Measurements from ENCODE around the gene RNF217.

The RNF217 gene

DNA sequence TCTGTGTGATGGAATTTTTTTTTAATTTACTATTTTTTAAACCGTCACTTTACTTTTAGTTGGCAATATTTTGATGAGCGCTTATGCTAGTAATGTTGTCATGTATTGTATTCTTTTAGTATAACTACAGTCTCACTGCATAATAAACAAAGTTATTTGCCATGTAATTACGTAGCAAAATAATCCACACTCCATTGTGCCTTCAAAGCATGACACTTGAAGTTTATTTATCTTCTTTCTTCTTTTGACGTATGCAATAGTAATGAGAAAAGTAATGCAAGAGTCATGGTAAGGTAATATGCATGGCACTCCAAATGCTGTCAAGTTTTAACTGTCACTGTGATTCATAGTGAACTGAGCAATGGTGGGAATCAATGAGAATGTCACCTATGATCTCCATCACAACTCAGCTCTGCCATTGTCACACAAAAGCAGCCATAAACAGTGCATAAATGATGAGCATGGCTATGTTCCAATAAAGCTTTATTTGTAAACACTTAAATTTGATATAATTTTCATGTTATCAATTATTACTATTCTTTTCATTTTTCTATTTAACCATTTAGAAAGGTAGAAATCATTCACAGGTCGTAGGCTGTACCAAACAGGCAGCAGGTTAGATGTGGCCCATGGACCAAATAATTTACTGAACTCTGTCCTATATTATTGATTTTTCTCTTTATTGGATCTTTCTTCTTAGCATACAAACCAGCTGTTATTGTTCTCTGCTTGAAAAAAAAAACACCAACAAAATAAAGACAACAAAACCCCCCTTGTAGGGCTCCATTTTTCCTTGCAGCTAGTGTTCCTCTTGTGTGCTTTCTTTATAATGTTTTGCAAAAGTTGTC is 27.1 kb downstream of the RNF217 start:
- no peak overlapping the region for H3K27ac ChIP-seq (ENCODE audit: low read depth, low read length)
- H3K9me3 ChIP-seq (ENCODE audit: control insufficient read depth, insufficient read depth, low read length): 0 out of 2 replicates have a peak, but pooled peaks cover 3% of the 10 kb centered on the region
- H3K27me3 ChIP-seq (ENCODE audit: control insufficient read depth, insufficient read depth, low read length): no peaks in the 10 kb centered on the region
- peaks cover 5% of the 10 kb centered on the region for H3K4me1 ChIP-seq (ENCODE audit: control insufficient read depth, insufficient read depth, low read length)
- H3K4me3 ChIP-seq (ENCODE audit: low read depth, low read length): no peak overlapping the region
- H3K36me3 ChIP-seq (ENCODE audit: control insufficient read depth, insufficient read depth, low read length): no peaks in the 10 kb centered on the region
- no peak overlapping the region for H3K9ac ChIP-seq (ENCODE audit: low read depth, low read length)

DNA sequence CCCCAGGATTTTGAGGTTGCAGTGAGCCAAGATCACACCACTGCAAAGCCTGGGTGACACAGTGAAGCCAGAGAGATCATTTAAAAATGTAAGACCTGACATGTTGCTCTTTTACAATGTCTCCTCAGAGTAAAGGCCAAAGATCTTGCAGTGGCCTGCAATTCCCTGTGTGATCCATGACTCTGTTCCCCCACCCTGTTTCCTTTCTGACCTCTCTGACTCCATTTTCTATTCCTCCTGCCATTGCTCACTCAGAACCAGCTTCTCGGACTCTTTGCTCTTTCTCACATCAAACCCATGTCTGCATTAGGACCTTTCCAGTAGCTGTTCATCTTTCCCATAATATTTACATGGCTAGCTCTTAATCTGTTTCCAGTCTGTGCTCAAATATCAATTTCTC is 28.8 kb downstream of the RNF217 start:
- no peaks in the 10 kb centered on the region for H3K36me3 ChIP-seq (ENCODE audit: control insufficient read depth, insufficient read depth, low read length)
- H3K9ac ChIP-seq (ENCODE audit: low read depth, low read length): no peak overlapping the region
- H3K9me3 ChIP-seq (ENCODE audit: control insufficient read depth, insufficient read depth, low read length): 0 out of 2 replicates have a peak, but pooled peaks cover 3% of the 10 kb centered on the region
- H3K4me1 ChIP-seq (ENCODE audit: control insufficient read depth, insufficient read depth, low read length): peaks cover 5% of the 10 kb centered on the region
- no peak overlapping the region for H3K4me3 ChIP-seq (ENCODE audit: low read depth, low read length)
- no peaks in the 10 kb centered on the region for H3K27me3 ChIP-seq (ENCODE audit: control insufficient read depth, insufficient read depth, low read length)
- no peak overlapping the region for H3K27ac ChIP-seq (ENCODE audit: low read depth, low read length)

GRCh38 chr6:124991764-124992295 is 29.6 kb downstream of the RNF217 start:
- Histone ChIP-seq H3K9me3 (ENCODE audit: control insufficient read depth, insufficient read depth, low read length) (0 out of 2 replicates have a peak, but pooled peaks cover 3% of the 10 kb centered on the region), H3K36me3 (ENCODE audit: control insufficient read depth, insufficient read depth, low read length) (no peaks in the 10 kb centered on the region), H3K27ac (ENCODE audit: low read depth, low read length) (no peak overlapping the region), H3K9ac (ENCODE audit: low read depth, low read length) (no peak overlapping the region), H3K4me3 (ENCODE audit: low read depth, low read length) (no peak overlapping the region), H3K27me3 (ENCODE audit: control insufficient read depth, insufficient read depth, low read length) (no peaks in the 10 kb centered on the region), H3K4me1 (ENCODE audit: control insufficient read depth, insufficient read depth, low read length) (peaks cover 5% of the 10 kb centered on the region)

GRCh38 chr6:124993327-124993726 is 31.1 kb downstream of the RNF217 start:
- Histone ChIP-seq H3K4me1 (ENCODE audit: control insufficient read depth, insufficient read depth, low read length) (peaks cover 5% of the 10 kb centered on the region), H3K27me3 (ENCODE audit: control insufficient read depth, insufficient read depth, low read length) (no peaks in the 10 kb centered on the region), H3K27ac (ENCODE audit: low read depth, low read length) (no peak overlapping the region), H3K4me3 (ENCODE audit: low read depth, low read length) (no peak overlapping the region), H3K9ac (ENCODE audit: low read depth, low read length) (no peak overlapping the region), H3K36me3 (ENCODE audit: control insufficient read depth, insufficient read depth, low read length) (no peaks in the 10 kb centered on the region), H3K9me3 (ENCODE audit: control insufficient read depth, insufficient read depth, low read length) (no peaks in the 10 kb centered on the region)

DNA sequence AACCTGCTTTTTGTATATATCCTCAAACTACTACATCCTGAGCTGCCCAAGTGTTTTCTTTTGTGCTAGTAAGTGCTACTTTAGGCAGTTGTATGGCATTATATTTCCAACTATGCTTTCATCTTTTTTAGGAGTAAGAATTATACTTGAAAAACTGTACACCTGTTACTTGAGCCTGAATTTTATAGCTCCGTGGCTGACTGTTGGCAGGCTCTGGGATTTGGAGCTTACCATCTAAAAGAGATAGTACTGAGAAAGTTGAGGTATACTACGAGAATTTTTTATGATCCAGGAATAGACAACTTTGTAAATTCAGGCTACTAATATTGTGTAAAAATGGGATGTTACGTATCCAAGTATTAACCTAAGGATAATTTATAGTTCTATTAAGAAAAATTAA is 32.4 kb downstream of the RNF217 start:
- Histone ChIP-seq H3K27me3 (ENCODE audit: control insufficient read depth, insufficient read depth, low read length) (no peaks in the 10 kb centered on the region), H3K36me3 (ENCODE audit: control insufficient read depth, insufficient read depth, low read length) (no peaks in the 10 kb centered on the region), H3K4me3 (ENCODE audit: low read depth, low read length) (no peak overlapping the region), H3K4me1 (ENCODE audit: control insufficient read depth, insufficient read depth, low read length) (peaks cover 5% of the 10 kb centered on the region), H3K9ac (ENCODE audit: low read depth, low read length) (no peak overlapping the region), H3K27ac (ENCODE audit: low read depth, low read length) (no peak overlapping the region), H3K9me3 (ENCODE audit: control insufficient read depth, insufficient read depth, low read length) (no peaks in the 10 kb centered on the region)

- Histone ChIP-seq H3K4me3 (ENCODE audit: low read depth, low read length) (no peak overlapping the region), H3K36me3 (ENCODE audit: control insufficient read depth, insufficient read depth, low read length) (no peaks in the 10 kb centered on the region), H3K27me3 (ENCODE audit: control insufficient read depth, insufficient read depth, low read length) (no peaks in the 10 kb centered on the region), H3K4me1 (ENCODE audit: control insufficient read depth, insufficient read depth, low read length) (peaks cover 5% of the 10 kb centered on the region), H3K27ac (ENCODE audit: low read depth, low read length) (no peak overlapping the region), H3K9ac (ENCODE audit: low read depth, low read length) (no peak overlapping the region), H3K9me3 (ENCODE audit: control insufficient read depth, insufficient read depth, low read length) (no peaks in the 10 kb centered on the region)
These were observed 32.9 kb downstream of the RNF217 start for GRCh38 chr6:124995131-124995530.

GRCh38 chr6:124995645-124996325 is 33.5 kb downstream of the RNF217 start:
- H3K27ac ChIP-seq (ENCODE audit: low read depth, low read length): no peak overlapping the region
- no peaks in the 10 kb centered on the region for H3K27me3 ChIP-seq (ENCODE audit: control insufficient read depth, insufficient read depth, low read length)
- peaks cover 5% of the 10 kb centered on the region for H3K4me1 ChIP-seq (ENCODE audit: control insufficient read depth, insufficient read depth, low read length)
- no peak overlapping the region for H3K4me3 ChIP-seq (ENCODE audit: low read depth, low read length)
- H3K9ac ChIP-seq (ENCODE audit: low read depth, low read length): no peak overlapping the region
- no peaks in the 10 kb centered on the region for H3K36me3 ChIP-seq (ENCODE audit: control insufficient read depth, insufficient read depth, low read length)
- no peaks in the 10 kb centered on the region for H3K9me3 ChIP-seq (ENCODE audit: control insufficient read depth, insufficient read depth, low read length)

GRCh38 chr6:124996411-124996810 is 34.2 kb downstream of the RNF217 start:
- Histone ChIP-seq H3K27ac (ENCODE audit: low read depth, low read length) (no peak overlapping the region), H3K4me1 (ENCODE audit: control insufficient read depth, insufficient read depth, low read length) (peaks cover 5% of the 10 kb centered on the region), H3K4me3 (ENCODE audit: low read depth, low read length) (no peak overlapping the region), H3K27me3 (ENCODE audit: control insufficient read depth, insufficient read depth, low read length) (no peaks in the 10 kb centered on the region), H3K36me3 (ENCODE audit: control insufficient read depth, insufficient read depth, low read length) (no peaks in the 10 kb centered on the region), H3K9ac (ENCODE audit: low read depth, low read length) (no peak overlapping the region), H3K9me3 (ENCODE audit: control insufficient read depth, insufficient read depth, low read length) (no peaks in the 10 kb centered on the region)

DNA sequence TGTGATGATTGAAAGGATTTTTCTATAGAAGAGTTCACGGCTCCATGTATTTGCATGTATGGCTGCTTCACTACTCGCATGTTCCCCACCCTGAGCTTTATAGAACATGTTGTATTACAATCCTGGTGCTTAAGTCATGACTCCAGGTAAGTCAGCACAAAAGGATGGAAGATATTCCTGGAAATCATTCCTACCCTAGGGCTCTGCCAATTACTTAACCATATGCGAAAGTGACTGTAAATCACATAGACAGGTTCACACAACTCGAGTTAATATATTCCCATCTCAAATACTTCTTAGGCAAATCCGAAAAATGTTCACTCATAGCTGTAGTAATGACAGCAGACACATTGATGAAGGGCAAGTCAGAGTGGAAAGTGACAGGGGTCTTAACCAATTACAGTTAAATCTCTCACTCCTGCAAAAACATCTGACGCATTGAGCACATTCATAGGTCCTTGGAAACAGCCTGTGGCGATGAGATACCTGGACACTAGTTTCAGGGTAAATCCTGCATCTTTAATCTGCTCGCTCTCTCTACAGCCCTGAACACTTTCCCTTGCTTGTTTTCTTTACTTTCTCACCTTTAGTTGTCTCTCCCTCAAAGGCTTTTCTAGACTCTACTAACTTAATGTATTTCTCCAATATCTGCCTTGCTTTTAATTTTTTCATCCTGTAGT is 35.1 kb downstream of the RNF217 start:
- Histone ChIP-seq H3K36me3 (ENCODE audit: control insufficient read depth, insufficient read depth, low read length) (no peaks in the 10 kb centered on the region), H3K27me3 (ENCODE audit: control insufficient read depth, insufficient read depth, low read length) (no peaks in the 10 kb centered on the region), H3K9ac (ENCODE audit: low read depth, low read length) (no peak overlapping the region), H3K9me3 (ENCODE audit: control insufficient read depth, insufficient read depth, low read length) (no peaks in the 10 kb centered on the region), H3K27ac (ENCODE audit: low read depth, low read length) (no peak overlapping the region), H3K4me3 (ENCODE audit: low read depth, low read length) (no peak overlapping the region), H3K4me1 (ENCODE audit: control insufficient read depth, insufficient read depth, low read length) (peaks cover 14% of the 10 kb centered on the region)

DNA sequence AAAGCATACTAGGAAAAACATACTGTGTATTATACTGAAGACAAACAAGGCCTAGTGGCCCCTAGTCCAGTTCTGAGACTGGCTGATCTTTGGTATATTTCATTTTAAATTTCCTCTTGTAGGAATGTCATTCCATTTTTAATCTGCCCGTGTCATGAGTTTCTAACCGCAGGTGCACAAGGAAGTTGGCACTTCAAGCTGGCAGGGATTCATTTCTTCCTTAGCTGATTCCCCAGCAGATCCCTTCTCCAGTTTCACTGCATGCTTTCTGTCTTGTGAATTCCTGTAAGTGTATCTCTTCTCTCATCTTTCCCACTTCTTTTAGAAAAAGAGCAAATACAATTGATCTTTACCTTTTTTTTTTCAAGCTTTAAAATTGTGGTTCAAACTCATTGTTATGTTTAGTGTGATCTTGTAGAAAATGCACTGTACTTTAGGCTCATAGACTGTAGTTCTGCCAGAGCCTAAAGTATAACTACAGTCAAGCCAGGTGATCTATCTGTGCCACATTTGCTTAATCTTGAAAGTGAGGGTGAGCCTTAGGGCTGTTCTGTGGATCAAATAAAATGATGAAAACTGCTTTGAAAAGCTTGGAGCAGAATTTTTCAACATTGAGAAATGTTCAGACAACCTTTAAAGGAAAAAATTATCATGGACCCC is 37.0 kb downstream of the RNF217 start:
- Histone ChIP-seq H3K4me3 (ENCODE audit: low read depth, low read length) (no peak overlapping the region), H3K9ac (ENCODE audit: low read depth, low read length) (no peak overlapping the region), H3K4me1 (ENCODE audit: control insufficient read depth, insufficient read depth, low read length) (peaks cover 11% of the 10 kb centered on the region), H3K9me3 (ENCODE audit: control insufficient read depth, insufficient read depth, low read length) (no peaks in the 10 kb centered on the region), H3K27ac (ENCODE audit: low read depth, low read length) (no peak overlapping the region), H3K36me3 (ENCODE audit: control insufficient read depth, insufficient read depth, low read length) (no peaks in the 10 kb centered on the region), H3K27me3 (ENCODE audit: control insufficient read depth, insufficient read depth, low read length) (no peaks in the 10 kb centered on the region)
